Lower lobe of right lung (tissue), 2 donors: Measurements from ENCODE around the gene BST1. TPM values are rescaled to one million over a fixed set of nuclear protein-coding genes. Genes with fewer than 3 reads are reported as not detected.

Source experiments
- ATAC-seq, 2 donors: fragments of 200-7000 bp; cut with Tn5 transposase; one replicate each; pipeline ENCODE4 v1.9.1; 2020 to 2022; ENCODE audit warnings: mild to moderate bottlenecking in 2 of 2, moderate library complexity in 2 of 2
- DNase-seq: peaks from one replicate; pipeline ENCODE4 v3.0.0-alpha.2; 2020
- H3K27ac ChIP-seq: fragments of 200-600 bp; one replicate; pipeline ENCODE4 v1.8.0; 2022
- H3K27me3 ChIP-seq: fragments of 200-600 bp; one replicate; pipeline ENCODE4 v1.8.0; 2022; ENCODE audit warnings: low read depth
- H3K36me3 ChIP-seq: fragments of 200-600 bp; one replicate; pipeline ENCODE4 v1.8.0; 2022; ENCODE audit warnings: mild to moderate bottlenecking
- H3K4me1 ChIP-seq: fragments of 200-600 bp; one replicate; pipeline ENCODE4 v1.8.0; 2022
- H3K4me3 ChIP-seq: fragments of 200-600 bp; one replicate; pipeline ENCODE4 v1.8.0; 2022; ENCODE audit warnings: mild to moderate bottlenecking
- H3K9me3 ChIP-seq: fragments of 200-600 bp; one replicate; pipeline ENCODE4 v1.8.0; 2022
- intact Hi-C: fragments of 100-400 bp; cut with DNase I; formaldehyde crosslinking; loops from one replicate; pipeline ENCODE4 v1.11.0; 2022
- total RNA-seq: library from RNA; stranded (reverse); fragmentation: NEBNext Ultra II Directional; extraction: Animal tissue kit (Norgen Biotek cat#: 25700); gene quantifications from one replicate; pipeline ENCODE4 v1.2.1, GENCODE V29; 2021
- TF ChIP-seq, protein P1 (sequence below): fragments of 200-600 bp; IDR thresholded peaks from one replicate; pipeline ENCODE4 v1.8.0; 2022; ENCODE audit warnings: antibody characterized with exemption, mild to moderate bottlenecking
- donor health status: DM: no; HTN: yes; CAD: no; lungs with severe emphysema.

Gene BST1
- total RNA-seq, 1 donor from 2014 or later, result 17.8 TPM

DNA sequence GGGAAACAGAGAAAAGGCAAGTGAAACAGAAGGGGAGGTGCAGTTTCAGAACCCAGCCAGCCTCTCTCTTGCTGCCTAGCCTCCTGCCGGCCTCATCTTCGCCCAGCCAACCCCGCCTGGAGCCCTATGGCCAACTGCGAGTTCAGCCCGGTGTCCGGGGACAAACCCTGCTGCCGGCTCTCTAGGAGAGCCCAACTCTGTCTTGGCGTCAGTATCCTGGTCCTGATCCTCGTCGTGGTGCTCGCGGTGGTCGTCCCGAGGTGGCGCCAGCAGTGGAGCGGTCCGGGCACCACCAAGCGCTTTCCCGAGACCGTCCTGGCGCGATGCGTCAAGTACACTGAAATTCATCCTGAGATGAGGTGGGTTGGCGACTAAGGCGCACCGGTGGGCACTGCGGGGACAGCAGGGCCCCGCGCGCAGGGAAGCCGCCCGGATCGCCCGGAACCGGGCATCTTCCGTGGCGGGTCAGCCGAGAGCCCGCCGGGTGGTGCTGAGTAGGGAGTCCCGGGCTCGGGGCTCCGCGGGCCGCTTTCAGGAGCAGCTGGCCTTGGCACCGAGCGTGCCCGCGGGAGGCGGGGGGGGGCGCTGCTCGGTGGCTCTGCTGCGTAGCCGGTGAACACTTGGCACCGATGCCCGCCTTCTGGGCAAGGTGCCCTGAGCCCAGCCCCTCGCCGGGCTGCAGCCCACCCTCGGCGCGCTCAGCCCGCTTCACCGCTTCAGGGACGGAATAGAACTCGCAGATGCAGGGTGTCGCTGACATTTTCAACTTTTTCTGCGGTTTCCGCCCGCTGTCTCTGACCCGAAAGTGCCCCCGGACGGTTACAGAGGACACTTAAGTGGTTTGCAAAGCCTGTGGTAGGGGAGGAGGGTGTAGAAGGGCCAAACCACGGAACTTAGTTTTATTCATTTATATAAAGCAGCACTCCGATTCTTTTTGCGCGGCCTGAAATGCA lies 75.7 kb downstream of the BST1 start, which contains the start of gene CD38:
Gene CD38, plus strand, starts transcription at position 40 of the 953 bp plus-strand sequence. Its CDS starts 87 bp downstream, at position 127.
- Histone ChIP-seq H3K27ac (peak within 1 kb of the TSS; percentile 78), H3K4me3 (peak within 1 kb of the TSS; percentile 56), H3K9me3 (no peaks in the 10 kb centered on the region), H3K4me1 (peaks cover 34% of the 10 kb centered on the region), H3K36me3 (no peaks in the 10 kb centered on the region), H3K27me3 (no peaks in the 10 kb centered on the region)
- intact Hi-C loops, result no loop called here
- TF ChIP-seq, protein P1, sequence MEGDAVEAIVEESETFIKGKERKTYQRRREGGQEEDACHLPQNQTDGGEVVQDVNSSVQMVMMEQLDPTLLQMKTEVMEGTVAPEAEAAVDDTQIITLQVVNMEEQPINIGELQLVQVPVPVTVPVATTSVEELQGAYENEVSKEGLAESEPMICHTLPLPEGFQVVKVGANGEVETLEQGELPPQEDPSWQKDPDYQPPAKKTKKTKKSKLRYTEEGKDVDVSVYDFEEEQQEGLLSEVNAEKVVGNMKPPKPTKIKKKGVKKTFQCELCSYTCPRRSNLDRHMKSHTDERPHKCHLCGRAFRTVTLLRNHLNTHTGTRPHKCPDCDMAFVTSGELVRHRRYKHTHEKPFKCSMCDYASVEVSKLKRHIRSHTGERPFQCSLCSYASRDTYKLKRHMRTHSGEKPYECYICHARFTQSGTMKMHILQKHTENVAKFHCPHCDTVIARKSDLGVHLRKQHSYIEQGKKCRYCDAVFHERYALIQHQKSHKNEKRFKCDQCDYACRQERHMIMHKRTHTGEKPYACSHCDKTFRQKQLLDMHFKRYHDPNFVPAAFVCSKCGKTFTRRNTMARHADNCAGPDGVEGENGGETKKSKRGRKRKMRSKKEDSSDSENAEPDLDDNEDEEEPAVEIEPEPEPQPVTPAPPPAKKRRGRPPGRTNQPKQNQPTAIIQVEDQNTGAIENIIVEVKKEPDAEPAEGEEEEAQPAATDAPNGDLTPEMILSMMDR, result no peak
- DNase-seq (peak; percentile 80), ATAC-seq (peak; percentile 77 to 82)

DNA sequence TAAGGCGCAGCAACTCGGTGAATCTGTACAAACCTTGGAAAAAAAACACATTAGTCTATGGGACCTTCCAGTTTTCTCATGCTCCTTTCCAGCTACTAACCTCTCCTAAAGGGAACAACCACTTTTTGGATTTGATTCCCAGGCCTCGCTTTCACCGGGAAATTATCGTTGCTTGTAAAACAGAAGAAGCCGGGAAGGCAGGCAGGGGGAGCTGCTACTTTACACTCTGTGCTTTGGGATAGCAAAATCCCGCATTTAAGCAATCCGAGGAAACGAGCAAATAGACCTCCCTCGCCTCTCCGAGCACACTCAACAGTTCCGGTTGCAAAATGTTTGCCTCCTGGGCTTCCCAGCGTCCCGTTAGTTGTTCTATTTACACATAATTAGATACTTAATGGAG lies 76.4 kb downstream of the BST1 start:
- DNase-seq (peak; percentile 61), ATAC-seq (peak; percentile 72 to 84)
- intact Hi-C loops, result no loop called here
- Histone ChIP-seq H3K4me3 (peak overlapping the region; percentile 56), H3K27ac (peak overlapping the region; percentile 78), H3K27me3 (no peaks in the 10 kb centered on the region), H3K9me3 (no peaks in the 10 kb centered on the region), H3K36me3 (no peaks in the 10 kb centered on the region), H3K4me1 (peaks cover 30% of the 10 kb centered on the region)
- TF ChIP-seq, protein P1, result peak; percentile 29

DNA sequence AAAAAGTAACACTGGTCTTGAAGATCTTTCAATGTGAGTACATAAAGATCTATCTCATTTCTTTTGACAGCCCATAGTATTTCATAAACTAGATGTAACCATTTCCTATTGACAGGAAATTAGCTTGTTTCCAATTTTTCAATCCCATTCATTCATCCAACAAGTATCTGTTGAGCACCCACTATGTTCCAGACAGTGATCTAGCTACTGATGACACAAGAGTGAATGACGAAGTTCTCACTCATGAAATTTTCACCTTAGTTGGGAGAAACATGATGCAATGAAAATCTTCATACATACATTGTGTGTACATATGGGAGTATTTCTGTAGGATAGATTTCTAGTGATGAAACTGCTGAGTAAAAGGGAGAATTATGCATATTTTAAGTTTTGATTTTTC lies 76.9 kb downstream of the BST1 start:
- H3K4me3 ChIP-seq, result peak overlapping the region; percentile 56

DNA sequence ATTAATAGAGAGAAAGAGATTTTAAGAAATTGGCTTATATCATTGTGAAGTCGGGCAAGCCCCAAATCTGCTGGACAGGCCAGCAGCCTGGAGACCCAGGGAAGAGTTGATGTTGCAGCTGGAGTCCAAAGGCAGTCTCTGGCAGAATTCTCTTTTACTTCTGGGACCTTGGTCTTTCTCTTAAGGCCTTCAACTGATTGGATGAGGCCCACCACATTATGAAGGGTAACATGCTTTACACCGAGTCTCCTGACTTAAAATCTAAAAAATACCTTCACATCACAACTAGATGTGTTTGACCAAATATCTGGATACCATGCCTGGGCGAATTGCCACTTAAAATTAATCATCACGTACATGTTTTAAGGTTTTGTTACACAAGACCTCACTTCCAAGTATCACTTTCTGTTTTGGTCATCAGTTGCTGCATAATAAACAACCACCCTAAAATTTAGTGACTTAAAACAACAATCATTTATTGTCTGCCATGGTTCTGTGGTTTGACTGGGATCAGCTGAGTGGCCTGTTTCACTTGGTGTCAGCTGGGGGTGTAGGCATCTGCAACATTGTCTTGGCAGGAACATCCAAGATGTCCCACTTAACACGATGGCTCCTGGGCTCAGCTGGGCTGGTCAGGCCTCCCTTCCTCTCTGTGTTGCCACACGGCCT lies 78.7 kb downstream of the BST1 start:
- H3K4me3 ChIP-seq, result no peak overlapping the region
- H3K9me3 ChIP-seq, result no peaks in the 10 kb centered on the region
- H3K4me1 ChIP-seq, result peaks cover 30% of the 10 kb centered on the region
- no peak overlapping the region for H3K27ac ChIP-seq
- ATAC-seq (no peak), DNase-seq (no peak)
- H3K27me3 ChIP-seq, result no peaks in the 10 kb centered on the region
- intact Hi-C loops, result no loop called here
- TF ChIP-seq, protein P1, result no peak
- no peaks in the 10 kb centered on the region for H3K36me3 ChIP-seq

More for the DNA sequence above, 76.9 kb downstream of the BST1 start:
- Histone ChIP-seq H3K27me3 (no peaks in the 10 kb centered on the region), H3K36me3 (no peaks in the 10 kb centered on the region), H3K4me1 (peaks cover 30% of the 10 kb centered on the region), H3K9me3 (no peaks in the 10 kb centered on the region), H3K27ac (no peak overlapping the region)
- DNase-seq (no peak), ATAC-seq (no peak)
- TF ChIP-seq, protein P1, result no peak
- intact Hi-C loops, result no loop called here

Other genes with a start within 250 kb of the BST1 start
- 21.2 TPM for gene CC2D2A, start 233.2 kb upstream of the BST1 start, total RNA-seq
- 113 TPM for gene FBXL5, start 47.7 kb upstream of the BST1 start, total RNA-seq
- 35.3 TPM for gene FAM200B, start 21.2 kb upstream of the BST1 start, total RNA-seq
- gene CD38, start 75.3 kb downstream of the BST1 start, total RNA-seq, result 8.5 TPM
- 1.2 TPM for gene FGFBP1, start 235.7 kb downstream of the BST1 start, total RNA-seq